ENCODE data around the gene MYO19. TPM values are rescaled to one million over a fixed set of nuclear protein-coding genes. Genes with fewer than 3 reads are reported as not detected.

MYO19 gene
- total and polyA plus RNA-seq, 9 of the 15 experiments (the other 6 are each of a cell fraction or from before 2014, with no cell fraction given) = 21.6 to 176 (median 129) TPM

DNA sequence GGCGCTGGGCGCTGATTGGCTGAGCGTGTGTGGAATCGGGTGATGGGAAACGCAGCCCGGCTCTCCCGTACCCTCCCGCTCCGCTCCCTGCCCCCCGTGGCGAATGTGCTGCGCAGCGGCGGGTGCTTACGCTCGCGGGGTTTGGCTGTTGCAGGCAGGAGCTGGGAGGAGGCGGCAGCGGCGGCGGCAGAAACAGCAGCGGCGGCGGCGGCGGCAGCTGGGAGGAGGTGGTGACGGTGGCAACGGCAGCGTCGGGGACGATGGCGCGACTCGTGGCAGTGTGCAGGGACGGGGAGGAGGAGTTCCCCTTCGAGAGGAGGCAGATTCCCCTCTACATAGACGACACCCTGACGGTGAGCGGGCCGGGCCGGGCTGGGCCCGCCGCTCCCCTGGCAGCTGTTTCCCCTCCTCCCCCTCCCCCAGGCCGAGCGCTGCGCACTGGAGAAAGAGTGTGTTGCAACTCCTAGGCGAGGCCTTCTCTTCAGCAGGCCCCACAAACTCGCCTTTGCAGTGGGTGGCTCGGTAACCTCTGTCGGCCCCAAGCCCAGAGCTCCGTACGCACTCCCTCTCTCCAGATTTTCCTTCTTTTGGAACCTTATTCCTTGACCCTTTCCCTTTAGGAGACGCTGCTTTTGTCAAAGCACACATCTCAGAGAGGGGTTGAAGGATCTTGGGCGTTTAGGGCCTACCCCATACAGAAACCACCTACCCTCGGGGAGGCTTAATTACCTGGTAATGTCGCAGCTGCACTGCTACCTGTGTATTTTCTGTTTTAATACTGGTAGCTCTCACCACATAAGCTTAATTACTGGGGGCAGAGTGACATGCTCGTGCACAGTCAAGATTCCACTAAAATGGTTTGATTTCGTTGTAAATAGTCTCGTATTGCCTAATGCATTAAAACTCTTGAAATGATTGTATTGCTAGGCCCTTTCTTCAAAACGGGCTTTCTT, 11.1 kb upstream of the MYO19 start:
- under 1% methylated on average over 39 of the region's 60 CpGs for WGBS (ENCODE audit: insufficient coverage, low coverage, missing lambda C conversion rate)
- POLR2A ChIA-PET = interaction anchor here (0.6 to 3.9 kb wide), 19 partner anchors 8 to 290 kb away, joined by 3 to 72 read pairs (median 4); partner anchors contain the start of genes MYO19 and PIGW
- DNase-seq (ENCODE audit: extremely low read depth in 1 of 4, low spot score in 3 of 4) (peak; percentile 93 to 98 (median 96)), FAIRE-seq (no peak), ATAC-seq (peak; percentile 88)
- peak overlapping the region; percentile 89 to 95 for H3K9ac ChIP-seq (ENCODE audit: insufficient read depth in 1 of 2, low read depth in 2 of 2, low read length in 2 of 2)
- peaks cover 13 to 20% of the 10 kb centered on the region in 2 experiments; a peak in 4 of 5 replicates for H3K4me1 ChIP-seq (replicated peaks in 1 of 2; ENCODE audit: control insufficient read depth in 2 of 2, insufficient read depth in 2 of 2, low read length in 2 of 2)
- CTCF ChIA-PET (ENCODE audit: low intra/inter-chr PET ratio) = no interaction called here
- peaks cover 80% of the 10 kb centered on the region for H3K79me2 ChIP-seq (ENCODE audit: control insufficient read depth, insufficient read depth, low read length)
- peak overlapping the region; percentile 85 for H3K4me3 ChIP-seq
- peak overlapping the region; percentile 96 for H3K4me2 ChIP-seq (ENCODE audit: insufficient read depth, low read length)
- in situ Hi-C loops (cut with MboI) (loop anchor here (5.0 kb wide), 1 partner anchor 47 kb away; the partner anchor contains the start of gene DHRS11), intact Hi-C loops (cut with micrococcal nuclease) (loop anchor here (2.0 to 10.0 kb wide), 3 partner anchors 45 to 179 kb away; partner anchors contain the start of genes DHRS11 and MRM1)
- H3K27ac ChIP-seq (ENCODE audit: extremely low read depth, low read depth, low read length) = peak overlapping the region; percentile 90
- peaks cover 6% of the 10 kb centered on the region; the same call in 1 of the 2 replicates for H4K20me1 ChIP-seq (replicated peaks; ENCODE audit: control insufficient read depth, insufficient read depth, low read length)
- no TSS peak for BruUV-seq (replicated peaks)
- H2AFZ ChIP-seq (ENCODE audit: low read depth, low read length) = peak overlapping the region; percentile 52
- no peaks in the 10 kb centered on the region for H3K9me3 ChIP-seq (replicated peaks; ENCODE audit: control insufficient read depth, insufficient read depth, low read depth, low read length)
- H3K27me3 ChIP-seq (ENCODE audit: control insufficient read depth in 2 of 2, insufficient read depth in 2 of 2, low read length in 2 of 2) = no peaks in the 10 kb centered on the region
- H3K9me1 ChIP-seq (ENCODE audit: control insufficient read depth, insufficient read depth, low read length) = no peaks in the 10 kb centered on the region
- H3K36me3 ChIP-seq (ENCODE audit: control insufficient read depth, insufficient read depth, low read length) = peaks cover 46% of the 10 kb centered on the region
- peak; percentile 55; the same call in 1 of the 2 replicates for TF ChIP-seq ZBTB7A (IDR thresholded peaks at IDR 0.05; ENCODE audit: borderline replicate concordance, control insufficient read depth, low read depth, low read length)
- TF ChIP-seq, protein P1, sequence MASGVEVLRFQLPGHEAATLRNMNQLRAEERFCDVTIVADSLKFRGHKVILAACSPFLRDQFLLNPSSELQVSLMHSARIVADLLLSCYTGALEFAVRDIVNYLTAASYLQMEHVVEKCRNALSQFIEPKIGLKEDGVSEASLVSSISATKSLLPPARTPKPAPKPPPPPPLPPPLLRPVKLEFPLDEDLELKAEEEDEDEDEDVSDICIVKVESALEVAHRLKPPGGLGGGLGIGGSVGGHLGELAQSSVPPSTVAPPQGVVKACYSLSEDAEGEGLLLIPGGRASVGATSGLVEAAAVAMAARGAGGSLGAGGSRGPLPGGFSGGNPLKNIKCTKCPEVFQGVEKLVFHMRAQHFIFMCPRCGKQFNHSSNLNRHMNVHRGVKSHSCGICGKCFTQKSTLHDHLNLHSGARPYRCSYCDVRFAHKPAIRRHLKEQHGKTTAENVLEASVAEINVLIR (CRISPR knock-in tag; IDR thresholded peaks at IDR 0.05) = peak; percentile 30; the same call in 1 of the 2 replicates
- TF ChIP-seq PRPF4 (IDR thresholded peaks at IDR 0.05; ENCODE audit: insufficient read depth, low read depth, low read length, poor library complexity, severe bottlenecking) = peak; percentile 81
- TF ChIP-seq, protein P2, sequence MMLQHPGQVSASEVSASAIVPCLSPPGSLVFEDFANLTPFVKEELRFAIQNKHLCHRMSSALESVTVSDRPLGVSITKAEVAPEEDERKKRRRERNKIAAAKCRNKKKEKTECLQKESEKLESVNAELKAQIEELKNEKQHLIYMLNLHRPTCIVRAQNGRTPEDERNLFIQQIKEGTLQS (IDR thresholded peaks at IDR 0.05) = peak; percentile 47
- TF ChIP-seq, protein P2 (CRISPR knock-in tag; conservative IDR thresholded peaks at IDR 0.05) = no peak
- TF ChIP-seq, protein P3, sequence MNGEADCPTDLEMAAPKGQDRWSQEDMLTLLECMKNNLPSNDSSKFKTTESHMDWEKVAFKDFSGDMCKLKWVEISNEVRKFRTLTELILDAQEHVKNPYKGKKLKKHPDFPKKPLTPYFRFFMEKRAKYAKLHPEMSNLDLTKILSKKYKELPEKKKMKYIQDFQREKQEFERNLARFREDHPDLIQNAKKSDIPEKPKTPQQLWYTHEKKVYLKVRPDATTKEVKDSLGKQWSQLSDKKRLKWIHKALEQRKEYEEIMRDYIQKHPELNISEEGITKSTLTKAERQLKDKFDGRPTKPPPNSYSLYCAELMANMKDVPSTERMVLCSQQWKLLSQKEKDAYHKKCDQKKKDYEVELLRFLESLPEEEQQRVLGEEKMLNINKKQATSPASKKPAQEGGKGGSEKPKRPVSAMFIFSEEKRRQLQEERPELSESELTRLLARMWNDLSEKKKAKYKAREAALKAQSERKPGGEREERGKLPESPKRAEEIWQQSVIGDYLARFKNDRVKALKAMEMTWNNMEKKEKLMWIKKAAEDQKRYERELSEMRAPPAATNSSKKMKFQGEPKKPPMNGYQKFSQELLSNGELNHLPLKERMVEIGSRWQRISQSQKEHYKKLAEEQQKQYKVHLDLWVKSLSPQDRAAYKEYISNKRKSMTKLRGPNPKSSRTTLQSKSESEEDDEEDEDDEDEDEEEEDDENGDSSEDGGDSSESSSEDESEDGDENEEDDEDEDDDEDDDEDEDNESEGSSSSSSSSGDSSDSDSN (IDR thresholded peaks at IDR 0.05; ENCODE audit: borderline replicate concordance in 1 of 2, low read depth in 2 of 2, low read length in 2 of 2) = 0 out of 4 replicates have a peak, but pooled peaks of 1 of the 2 experiments have one; percentile 74
- TF ChIP-seq ZFX (CRISPR knock-in tag; IDR thresholded peaks at IDR 0.05) = peak; percentile 87
- peak; percentile 82 for TF ChIP-seq SP1 (CRISPR knock-in tag; IDR thresholded peaks at IDR 0.05)
- TF ChIP-seq MECOM (CRISPR knock-in tag; IDR thresholded peaks at IDR 0.05) = no peak
- TF ChIP-seq, protein P4, sequence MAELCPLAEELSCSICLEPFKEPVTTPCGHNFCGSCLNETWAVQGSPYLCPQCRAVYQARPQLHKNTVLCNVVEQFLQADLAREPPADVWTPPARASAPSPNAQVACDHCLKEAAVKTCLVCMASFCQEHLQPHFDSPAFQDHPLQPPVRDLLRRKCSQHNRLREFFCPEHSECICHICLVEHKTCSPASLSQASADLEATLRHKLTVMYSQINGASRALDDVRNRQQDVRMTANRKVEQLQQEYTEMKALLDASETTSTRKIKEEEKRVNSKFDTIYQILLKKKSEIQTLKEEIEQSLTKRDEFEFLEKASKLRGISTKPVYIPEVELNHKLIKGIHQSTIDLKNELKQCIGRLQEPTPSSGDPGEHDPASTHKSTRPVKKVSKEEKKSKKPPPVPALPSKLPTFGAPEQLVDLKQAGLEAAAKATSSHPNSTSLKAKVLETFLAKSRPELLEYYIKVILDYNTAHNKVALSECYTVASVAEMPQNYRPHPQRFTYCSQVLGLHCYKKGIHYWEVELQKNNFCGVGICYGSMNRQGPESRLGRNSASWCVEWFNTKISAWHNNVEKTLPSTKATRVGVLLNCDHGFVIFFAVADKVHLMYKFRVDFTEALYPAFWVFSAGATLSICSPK (IDR thresholded peaks at IDR 0.05; ENCODE audit: borderline replicate concordance) = no peak
- peak; percentile 80 for TF ChIP-seq TBP (optimal IDR thresholded peaks at IDR 0.05; ENCODE audit: low read depth, low read length)
- peak; percentile 90 for TF ChIP-seq TAF1 (IDR thresholded peaks at IDR 0.05; ENCODE audit: control insufficient read depth, extremely low read depth, insufficient read depth, low read length, severe bottlenecking)

Data from K562 (cell line).